ENCODE data around the gene FBXO24. TPM values are rescaled to one million over a fixed set of nuclear protein-coding genes. Genes with fewer than 3 reads are reported as not detected.
A peak's percentile ranks its signal among the peaks of the same experiment; 100 is the strongest.

Gene FBXO24
- polyA plus RNA-seq, 1 donor (not counting 4 experiments of a cell fraction or from before 2014, with no cell fraction given): 0.22 TPM

DNA sequence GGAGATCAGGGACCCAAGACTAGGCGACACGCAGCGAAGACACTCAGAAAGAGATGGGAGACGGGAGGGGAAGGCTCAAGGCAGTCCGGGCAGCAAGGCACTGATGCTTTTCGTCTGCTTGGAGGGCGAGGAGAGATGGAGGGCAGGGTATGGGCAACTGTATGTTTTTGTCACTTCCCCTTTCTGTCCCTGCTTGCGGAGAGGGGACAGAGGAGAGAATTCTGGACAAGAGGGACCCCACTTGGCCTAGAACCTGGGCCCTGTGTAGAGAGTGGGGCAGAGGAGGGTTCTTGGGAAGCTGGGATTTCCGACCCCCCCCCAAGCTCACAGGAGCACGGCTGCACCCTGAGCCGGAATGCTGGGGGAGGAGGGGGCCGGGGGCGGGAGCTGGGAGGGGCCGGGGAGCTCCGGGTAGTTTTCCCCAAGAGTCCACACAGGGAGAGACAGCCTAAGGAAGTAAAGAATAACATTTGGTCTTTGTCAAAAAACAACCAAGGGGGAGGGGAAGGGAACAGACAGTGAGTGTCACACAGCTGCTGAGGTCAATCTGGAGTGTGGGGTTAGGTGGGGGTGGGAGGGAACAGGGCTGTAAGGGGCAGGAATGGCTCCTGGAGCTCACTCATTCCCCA, 2.0 kb upstream of the FBXO24 start:
- TF ChIP-seq EZH2 (IDR thresholded peaks at IDR 0.05; ENCODE audit: low read length): no peak
- no peaks in the 10 kb centered on the region for H3K27me3 ChIP-seq (ENCODE audit: control insufficient read depth, extremely low read depth, insufficient read depth, low read length)
- H3K79me2 ChIP-seq (ENCODE audit: control insufficient read depth, insufficient read depth, low read length): peaks cover 13% of the 10 kb centered on the region
- peak overlapping the region; percentile 88 to 96 (median 90) for H3K4me3 ChIP-seq (ENCODE audit: control insufficient read depth in 2 of 3, extremely low read depth in 1 of 3, insufficient read depth in 2 of 3, low read depth in 1 of 3, low read length in 3 of 3)
- H3K27ac ChIP-seq (ENCODE audit: control insufficient read depth, insufficient read depth, low read length): peak overlapping the region; percentile 88
- no peaks in the 10 kb centered on the region for H3K9me1 ChIP-seq (ENCODE audit: control insufficient read depth, extremely low read depth, insufficient read depth, low read length)
- dilution Hi-C loops (cut with MboI; ENCODE audit: extremely low pct_ligation_motif_present, low sequenced_read_pairs): no loop called here
- H3K9me3 ChIP-seq (ENCODE audit: control insufficient read depth, low read depth, low read length): no peaks in the 10 kb centered on the region
- peak overlapping the region; percentile 90 for H3K9ac ChIP-seq (ENCODE audit: control insufficient read depth, extremely low read depth, insufficient read depth, low read length)
- H3K36me3 ChIP-seq (ENCODE audit: control insufficient read depth in 2 of 2, extremely low read depth in 1 of 2, insufficient read depth in 2 of 2, low read length in 2 of 2): peaks cover 14 to 23% of the 10 kb centered on the region in 2 experiments
- H2AFZ ChIP-seq (ENCODE audit: control insufficient read depth, low read length): no peak overlapping the region
- H3K4me2 ChIP-seq (ENCODE audit: control insufficient read depth, extremely low read depth, insufficient read depth, low read depth, low read length): peak overlapping the region; percentile 85
- peaks cover 8% of the 10 kb centered on the region for H4K20me1 ChIP-seq (ENCODE audit: control insufficient read depth, extremely low read depth, insufficient read depth, low read length)
- H3K4me1 ChIP-seq (ENCODE audit: control insufficient read depth, extremely low read depth, insufficient read depth, low read length): peaks cover 32% of the 10 kb centered on the region
- no peak for FAIRE-seq
- no peak for DNase-seq (ENCODE audit: low read depth, low spot score)

DNA sequence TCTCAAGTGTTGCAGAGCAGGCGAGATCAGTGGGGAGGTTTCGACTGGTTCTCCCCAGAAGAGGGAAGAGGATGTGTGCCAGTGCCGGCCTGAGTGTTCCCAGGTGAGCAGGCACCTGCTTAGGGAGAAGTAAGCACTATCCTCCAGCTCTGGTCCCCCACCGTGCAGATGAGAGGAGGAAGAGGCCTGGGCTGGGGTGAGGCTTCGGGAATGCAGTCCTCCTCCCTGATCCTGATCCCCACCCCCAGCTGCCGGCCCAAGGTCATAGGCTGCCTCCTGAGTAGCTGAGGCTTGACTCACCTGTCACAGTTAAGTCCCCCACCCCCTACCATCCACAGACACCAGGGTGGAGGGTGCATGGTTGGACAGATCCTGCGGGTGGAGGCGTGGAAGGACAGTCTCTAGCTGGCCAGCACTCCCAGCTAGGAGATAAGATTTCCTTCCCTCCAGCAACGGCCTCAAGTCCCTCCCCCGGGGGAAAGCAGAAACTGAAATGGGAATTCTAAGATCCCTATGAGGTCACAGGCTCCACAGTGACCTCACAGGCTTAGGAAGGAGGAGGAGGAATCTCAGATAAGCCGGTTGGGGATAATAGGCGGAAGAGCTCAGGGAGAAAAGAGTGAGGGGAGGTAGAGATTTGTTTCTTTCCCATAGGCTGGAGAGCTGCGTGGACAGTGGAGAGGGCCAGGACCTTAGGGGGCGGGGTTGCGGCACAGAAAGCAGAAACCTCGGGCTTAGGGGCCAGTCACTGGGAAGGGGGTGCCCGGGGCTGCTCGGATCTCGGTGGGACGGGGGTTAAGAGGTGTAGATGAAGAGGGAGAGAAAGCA, 1.2 kb upstream of the FBXO24 start:
- Histone ChIP-seq H3K36me3 (ENCODE audit: control insufficient read depth in 2 of 2, extremely low read depth in 1 of 2, insufficient read depth in 2 of 2, low read length in 2 of 2) (peaks cover 9 to 23% of the 10 kb centered on the region in 2 experiments), H3K9ac (ENCODE audit: control insufficient read depth, extremely low read depth, insufficient read depth, low read length) (peak overlapping the region; percentile 90), H3K27me3 (ENCODE audit: control insufficient read depth, extremely low read depth, insufficient read depth, low read length) (peaks cover 4% of the 10 kb centered on the region), H3K9me1 (ENCODE audit: control insufficient read depth, extremely low read depth, insufficient read depth, low read length) (no peaks in the 10 kb centered on the region), H3K4me3 (ENCODE audit: control insufficient read depth in 2 of 3, extremely low read depth in 1 of 3, insufficient read depth in 2 of 3, low read depth in 1 of 3, low read length in 3 of 3) (peak overlapping the region; percentile 88 to 96 (median 90)), H2AFZ (ENCODE audit: control insufficient read depth, low read length) (peak overlapping the region; percentile 66), H3K9me3 (ENCODE audit: control insufficient read depth, low read depth, low read length) (no peaks in the 10 kb centered on the region), H4K20me1 (ENCODE audit: control insufficient read depth, extremely low read depth, insufficient read depth, low read length) (peaks cover 8% of the 10 kb centered on the region), H3K4me2 (ENCODE audit: control insufficient read depth, extremely low read depth, insufficient read depth, low read depth, low read length) (peak overlapping the region; percentile 85), H3K4me1 (ENCODE audit: control insufficient read depth, extremely low read depth, insufficient read depth, low read length) (peaks cover 32% of the 10 kb centered on the region), H3K79me2 (ENCODE audit: control insufficient read depth, insufficient read depth, low read length) (peaks cover 13% of the 10 kb centered on the region), H3K27ac (ENCODE audit: control insufficient read depth, insufficient read depth, low read length) (peak overlapping the region; percentile 88)
- DNase-seq (ENCODE audit: low read depth, low spot score) (peak; percentile 36), FAIRE-seq (no peak)
- dilution Hi-C loops (cut with MboI; ENCODE audit: extremely low pct_ligation_motif_present, low sequenced_read_pairs): no loop called here
- no peak for TF ChIP-seq EZH2 (IDR thresholded peaks at IDR 0.05; ENCODE audit: low read length)
- TF ChIP-seq, protein P1, sequence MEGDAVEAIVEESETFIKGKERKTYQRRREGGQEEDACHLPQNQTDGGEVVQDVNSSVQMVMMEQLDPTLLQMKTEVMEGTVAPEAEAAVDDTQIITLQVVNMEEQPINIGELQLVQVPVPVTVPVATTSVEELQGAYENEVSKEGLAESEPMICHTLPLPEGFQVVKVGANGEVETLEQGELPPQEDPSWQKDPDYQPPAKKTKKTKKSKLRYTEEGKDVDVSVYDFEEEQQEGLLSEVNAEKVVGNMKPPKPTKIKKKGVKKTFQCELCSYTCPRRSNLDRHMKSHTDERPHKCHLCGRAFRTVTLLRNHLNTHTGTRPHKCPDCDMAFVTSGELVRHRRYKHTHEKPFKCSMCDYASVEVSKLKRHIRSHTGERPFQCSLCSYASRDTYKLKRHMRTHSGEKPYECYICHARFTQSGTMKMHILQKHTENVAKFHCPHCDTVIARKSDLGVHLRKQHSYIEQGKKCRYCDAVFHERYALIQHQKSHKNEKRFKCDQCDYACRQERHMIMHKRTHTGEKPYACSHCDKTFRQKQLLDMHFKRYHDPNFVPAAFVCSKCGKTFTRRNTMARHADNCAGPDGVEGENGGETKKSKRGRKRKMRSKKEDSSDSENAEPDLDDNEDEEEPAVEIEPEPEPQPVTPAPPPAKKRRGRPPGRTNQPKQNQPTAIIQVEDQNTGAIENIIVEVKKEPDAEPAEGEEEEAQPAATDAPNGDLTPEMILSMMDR (optimal IDR thresholded peaks at IDR 0.05 in 1 of 3, IDR thresholded peaks at IDR 0.05 in 1 of 3, conservative IDR thresholded peaks at IDR 0.05 in 1 of 3; ENCODE audit: extremely low read depth in 1 of 3, insufficient read depth in 2 of 3, low read length in 3 of 3): no peak
